Measurements from ENCODE around the gene FSCN2.

FSCN2 gene

DNA sequence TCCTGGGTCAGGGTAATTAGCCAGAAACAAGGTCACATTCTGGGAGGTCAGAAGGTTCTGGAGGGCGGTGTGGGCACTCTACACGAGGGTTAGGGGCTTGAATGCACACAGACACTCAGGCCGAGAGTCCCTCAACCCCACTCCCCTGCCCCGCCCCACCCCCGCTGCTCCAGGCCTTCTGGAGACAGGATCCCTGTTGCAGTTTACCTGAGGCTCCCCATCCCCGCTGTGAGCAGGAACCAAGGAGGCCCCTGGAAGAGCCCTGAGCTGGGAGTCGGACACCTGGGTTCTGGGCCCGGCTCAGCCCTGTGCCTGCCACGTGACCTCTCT is 11.2 kb upstream of the FSCN2 start:
- no peak for DNase-seq
- Histone ChIP-seq H3K27me3 (no peaks in the 10 kb centered on the region), H3K9me3 (no peaks in the 10 kb centered on the region), H3K4me1 (peaks cover 0 to 55% (median 41%) of the 10 kb centered on the region in 4 donors), H3K4me3 (peak overlapping the region; percentile 92 to 99), H3K27ac (peak overlapping the region; percentile 97 to 100), H3K36me3 (peaks cover 3 to 5% (median 5%) of the 10 kb centered on the region in 3 donors)
- TF ChIP-seq CTCF (IDR thresholded peaks at IDR 0.05), result no peak
- intact Hi-C loops (cut with DNase I; ENCODE audit: low total_unique reads), result loop anchor here (2.0 to 5.0 kb wide), 2 partner anchors 54 to 85 kb away; no protein-coding TSS in a partner anchor

GRCh38 chr17:81517339-81518112 is 10.7 kb upstream of the FSCN2 start:
- intact Hi-C loops (cut with DNase I; ENCODE audit: low total_unique reads), result loop anchor here (2.0 to 5.0 kb wide), 2 partner anchors 53 to 85 kb away; no protein-coding TSS in a partner anchor
- no peak for TF ChIP-seq CTCF (IDR thresholded peaks at IDR 0.05)
- Histone ChIP-seq H3K36me3 (no peaks in the 10 kb centered on the region), H3K27me3 (no peaks in the 10 kb centered on the region), H3K9me3 (no peaks in the 10 kb centered on the region), H3K4me1 (peaks cover 0 to 55% (median 41%) of the 10 kb centered on the region in 4 donors), H3K27ac (peak overlapping the region; percentile 97 to 100), H3K4me3 (peak overlapping the region; percentile 92 to 99)
- DNase-seq, result peak in 1 of 2 donors; percentile 80

GRCh38 chr17:81518113-81518784 is 9.9 kb upstream of the FSCN2 start:
- TF ChIP-seq CTCF (IDR thresholded peaks at IDR 0.05), result no peak
- H3K4me1 ChIP-seq, result peaks cover 0 to 58% (median 45%) of the 10 kb centered on the region in 4 donors
- intact Hi-C loops (cut with DNase I; ENCODE audit: low total_unique reads), result loop anchor here (5.0 kb wide), 1 partner anchor 84 kb away; no protein-coding TSS in a partner anchor
- peak overlapping the region; percentile 92 to 99 for H3K4me3 ChIP-seq
- no peak for DNase-seq
- H3K27ac ChIP-seq, result peak overlapping the region; percentile 97 to 100
- no peaks in the 10 kb centered on the region for H3K36me3 ChIP-seq
- H3K27me3 ChIP-seq, result peaks cover 0 to 3% of the 10 kb centered on the region in 2 donors
- H3K9me3 ChIP-seq, result no peaks in the 10 kb centered on the region

DNA sequence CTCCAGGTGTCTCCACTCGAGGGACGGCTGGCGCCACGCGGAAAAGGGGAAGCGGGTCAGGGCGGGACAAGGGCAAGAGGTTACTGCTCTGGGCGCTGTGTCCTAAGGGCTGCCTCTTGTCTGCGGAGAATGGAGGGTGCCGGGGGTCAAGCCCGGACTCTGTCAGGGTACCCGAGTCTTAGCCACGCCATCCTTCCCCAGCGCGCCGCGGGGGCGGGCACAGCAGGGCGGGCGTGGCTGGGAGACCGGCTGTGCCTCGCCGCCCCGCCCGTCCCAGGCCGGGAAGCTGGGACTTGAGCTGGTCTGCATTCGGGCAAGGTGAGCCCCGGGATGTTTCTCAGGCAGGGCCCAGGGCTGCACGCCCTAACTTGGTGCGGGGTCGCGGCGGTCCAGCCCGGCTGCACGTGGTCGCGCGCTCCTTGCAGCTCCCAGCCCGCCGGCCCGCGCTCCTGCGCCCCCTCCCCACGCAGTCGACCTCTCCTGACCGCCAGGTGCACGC is 9.3 kb upstream of the FSCN2 start:
- peak; percentile 38 to 79 for DNase-seq
- Histone ChIP-seq H3K27ac (peak overlapping the region; percentile 97 to 100), H3K9me3 (no peaks in the 10 kb centered on the region), H3K4me1 (peaks cover 0 to 59% (median 51%) of the 10 kb centered on the region in 4 donors), H3K4me3 (peak overlapping the region; percentile 92 to 99), H3K27me3 (peaks cover 0 to 9% of the 10 kb centered on the region in 2 donors), H3K36me3 (no peaks in the 10 kb centered on the region)
- intact Hi-C loops (cut with DNase I; ENCODE audit: low total_unique reads), result loop anchor here (5.0 kb wide), 1 partner anchor 83 kb away; no protein-coding TSS in a partner anchor
- TF ChIP-seq CTCF (IDR thresholded peaks at IDR 0.05), result no peak

- peak; percentile 44 to 59 for TF ChIP-seq CTCF (IDR thresholded peaks at IDR 0.05)
- Histone ChIP-seq H3K27me3 (peaks cover 0 to 14% of the 10 kb centered on the region in 2 donors), H3K36me3 (no peaks in the 10 kb centered on the region), H3K4me1 (peaks cover 0 to 60% (median 52%) of the 10 kb centered on the region in 4 donors), H3K27ac (peak overlapping the region; percentile 97 to 100), H3K4me3 (peak overlapping the region; percentile 92 to 99), H3K9me3 (no peaks in the 10 kb centered on the region)
- peak in 1 of 2 donors; percentile 73 for DNase-seq
- intact Hi-C loops (cut with DNase I; ENCODE audit: low total_unique reads), result loop anchor here (5.0 kb wide), 1 partner anchor 83 kb away; no protein-coding TSS in a partner anchor
These were observed 8.7 kb upstream of the FSCN2 start for GRCh38 chr17:81519284-81520020.
